HG03039 (cell line): ENCODE measurements around the gene REPS2.

ENCODE experiments used
- ATAC-seq: cut with Tn5 transposase; IDR thresholded peaks from one replicate; pipeline ENCODE4 v1.9.1; 2021; ENCODE audit warnings: mild to moderate bottlenecking, moderate library complexity; ENCODE audit not compliant: unreplicated experiment

The REPS2 gene

DNA sequence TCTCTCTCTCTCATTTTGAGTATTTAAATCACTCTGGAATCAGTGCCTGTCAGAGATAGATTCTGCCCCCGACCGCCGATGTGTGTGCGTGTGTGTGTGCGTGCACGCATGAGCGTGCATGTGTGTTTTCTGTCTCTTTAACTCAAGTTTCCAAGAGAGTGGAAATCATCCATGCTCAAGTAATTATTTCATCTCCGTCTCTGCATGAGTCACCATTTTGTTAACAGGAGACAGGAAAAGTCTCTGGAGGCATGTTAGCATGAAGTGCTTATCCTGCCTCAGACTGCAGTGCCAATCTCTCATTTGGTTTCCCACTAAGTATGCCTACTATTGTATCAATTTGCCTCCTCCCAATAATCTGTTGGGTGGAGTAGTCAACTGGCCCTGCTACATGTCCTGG is 245.6 kb downstream of the REPS2 start:
- ATAC-seq: no peak
